Measurements from ENCODE around the gene UBE3A. TPM values are rescaled to one million over a fixed set of nuclear protein-coding genes. Genes with fewer than 3 reads are reported as not detected.
A peak's percentile ranks its signal among the peaks of the same experiment; 100 is the strongest.

Gene UBE3A
- total RNA-seq, 1 experiment from 2014 or later = 102 TPM

GRCh38 chr15:25437777-25438600, 835 bp downstream of the UBE3A start:
- intact Hi-C loops (cut with micrococcal nuclease; ENCODE audit: unreplicated experiment) = no loop called here
- Histone ChIP-seq H3K27me3 (ENCODE audit: control insufficient read depth, insufficient read depth, low read length) (no peaks in the 10 kb centered on the region), H3K4me3 (ENCODE audit: low read depth in 2 of 2, low read length in 2 of 2) (peak overlapping the region; percentile 91 to 95), H3K4me1 (ENCODE audit: control insufficient read depth, insufficient read depth, low read length) (peaks cover 4% of the 10 kb centered on the region), H3K36me3 (ENCODE audit: control insufficient read depth, insufficient read depth, low read length) (no peaks in the 10 kb centered on the region; the same call in 1 of the 2 replicates), H3K27ac (ENCODE audit: low read length) (peak overlapping the region; percentile 83), H3K9me3 (ENCODE audit: control insufficient read depth, insufficient read depth, low read depth, low read length) (peaks cover 9% of the 10 kb centered on the region; the same call in 1 of the 2 replicates)
- ATAC-seq (peak; percentile 66), DNase-seq (ENCODE audit: low read depth, low spot score) (no peak)
- BruUV-seq (replicated peaks) = no TSS peak
- ChIA-PET POLR2A (interaction anchor here (0.7 kb wide), 1 partner anchor 15 kb away, joined by 3 read pairs; no protein-coding TSS in a partner anchor), CTCF (no interaction called here)
- in situ Hi-C loops (cut with HindIII; ENCODE audit: low pct_unique_long_range_greater_than_20kb, low sequenced_read_pairs) = no loop called here
- TF ChIP-seq POLR2AphosphoS5 (IDR thresholded peaks at IDR 0.05; ENCODE audit: low read depth, low read length) (no peak), CTCF (IDR thresholded peaks at IDR 0.05) (peak; percentile 73), SIN3A (IDR thresholded peaks at IDR 0.05; ENCODE audit: borderline replicate concordance, insufficient read depth, low read depth, low read length) (0 out of 2 replicates have a peak, but pooled peaks have one; percentile 23)

GRCh38 chr15:25436707-25437106, 2.1 kb downstream of the UBE3A start:
- BruUV-seq (replicated peaks) = no TSS peak
- intact Hi-C loops (cut with micrococcal nuclease; ENCODE audit: unreplicated experiment) = no loop called here
- H3K4me3 ChIP-seq (ENCODE audit: low read depth in 2 of 2, low read length in 2 of 2) = peak overlapping the region; percentile 91 to 95; a peak in 3 of 4 replicates
- DNase-seq (ENCODE audit: low read depth, low spot score) (no peak), ATAC-seq (no peak)
- H3K27ac ChIP-seq (ENCODE audit: low read length) = no peak overlapping the region
- peaks cover 4% of the 10 kb centered on the region for H3K4me1 ChIP-seq (ENCODE audit: control insufficient read depth, insufficient read depth, low read length)
- H3K36me3 ChIP-seq (ENCODE audit: control insufficient read depth, insufficient read depth, low read length) = no peaks in the 10 kb centered on the region; the same call in 1 of the 2 replicates
- no peaks in the 10 kb centered on the region for H3K27me3 ChIP-seq (ENCODE audit: control insufficient read depth, insufficient read depth, low read length)
- peaks cover 9% of the 10 kb centered on the region; the same call in 1 of the 2 replicates for H3K9me3 ChIP-seq (ENCODE audit: control insufficient read depth, insufficient read depth, low read depth, low read length)
- ChIA-PET POLR2A (no interaction called here), CTCF (no interaction called here)
- in situ Hi-C loops (cut with HindIII; ENCODE audit: low pct_unique_long_range_greater_than_20kb, low sequenced_read_pairs) = no loop called here
- no peak for TF ChIP-seq SIN3A (IDR thresholded peaks at IDR 0.05; ENCODE audit: borderline replicate concordance, insufficient read depth, low read depth, low read length)
- TF ChIP-seq CTCF (IDR thresholded peaks at IDR 0.05) = no peak
- no peak for TF ChIP-seq TCF7L2 (IDR thresholded peaks at IDR 0.05; ENCODE audit: low read depth, low read length)
- no peak for TF ChIP-seq POLR2AphosphoS5 (IDR thresholded peaks at IDR 0.05; ENCODE audit: low read depth, low read length)
- no peak for TF ChIP-seq REST (IDR thresholded peaks at IDR 0.05; ENCODE audit: insufficient read depth in 1 of 2, low read depth in 2 of 2, low read length in 1 of 2)

Measured in Panc1 (cell line).